ENCODE results near the gene SELENOO. TPM values are rescaled to one million over a fixed set of nuclear protein-coding genes. Genes with fewer than 3 reads are reported as not detected.

SELENOO gene
- total and polyA plus RNA-seq, 4 donors = 15.6 to 30.3 (median 24.1) TPM

GRCh38 chr22:50199829-50200460, 866 bp upstream of the SELENOO start:
- Histone ChIP-seq H3K9ac (ENCODE audit: insufficient read depth in 1 of 2, low read length in 2 of 2) (no peak overlapping the region), H3K36me3 (ENCODE audit: control insufficient read depth in 4 of 4, insufficient read depth in 4 of 4, low read length in 4 of 4) (peaks cover 4 to 35% (median 13%) of the 10 kb centered on the region in 4 donors), H3K4me3 (peak overlapping the region; percentile 71), H3K27me3 (ENCODE audit: control insufficient read depth in 3 of 3, insufficient read depth in 3 of 3, low read length in 2 of 3) (no peaks in the 10 kb centered on the region), H3K27ac (ENCODE audit: low read depth in 1 of 2, low read length in 1 of 2) (no peak overlapping the region), H3K9me3 (ENCODE audit: control insufficient read depth in 4 of 4, insufficient read depth in 3 of 4, low read length in 3 of 4) (no peaks in the 10 kb centered on the region), H3K4me1 (ENCODE audit: control insufficient read depth in 5 of 5, insufficient read depth in 5 of 5, low read length in 5 of 5) (peaks cover 0 to 17% (median 0%) of the 10 kb centered on the region in 5 donors)
- 6 to 9% methylated on average over 33 to 34 of the region's 34 CpGs for WGBS, 2 donors
- DNase-seq (peak in 1 of 3 donors; percentile 26), ATAC-seq (ENCODE audit: insufficient read depth, low FRiP score) (no peak)
- no peak for TF ChIP-seq CTCF (IDR thresholded peaks at IDR 0.05; ENCODE audit: control extremely low read depth, extremely low read depth)

DNA sequence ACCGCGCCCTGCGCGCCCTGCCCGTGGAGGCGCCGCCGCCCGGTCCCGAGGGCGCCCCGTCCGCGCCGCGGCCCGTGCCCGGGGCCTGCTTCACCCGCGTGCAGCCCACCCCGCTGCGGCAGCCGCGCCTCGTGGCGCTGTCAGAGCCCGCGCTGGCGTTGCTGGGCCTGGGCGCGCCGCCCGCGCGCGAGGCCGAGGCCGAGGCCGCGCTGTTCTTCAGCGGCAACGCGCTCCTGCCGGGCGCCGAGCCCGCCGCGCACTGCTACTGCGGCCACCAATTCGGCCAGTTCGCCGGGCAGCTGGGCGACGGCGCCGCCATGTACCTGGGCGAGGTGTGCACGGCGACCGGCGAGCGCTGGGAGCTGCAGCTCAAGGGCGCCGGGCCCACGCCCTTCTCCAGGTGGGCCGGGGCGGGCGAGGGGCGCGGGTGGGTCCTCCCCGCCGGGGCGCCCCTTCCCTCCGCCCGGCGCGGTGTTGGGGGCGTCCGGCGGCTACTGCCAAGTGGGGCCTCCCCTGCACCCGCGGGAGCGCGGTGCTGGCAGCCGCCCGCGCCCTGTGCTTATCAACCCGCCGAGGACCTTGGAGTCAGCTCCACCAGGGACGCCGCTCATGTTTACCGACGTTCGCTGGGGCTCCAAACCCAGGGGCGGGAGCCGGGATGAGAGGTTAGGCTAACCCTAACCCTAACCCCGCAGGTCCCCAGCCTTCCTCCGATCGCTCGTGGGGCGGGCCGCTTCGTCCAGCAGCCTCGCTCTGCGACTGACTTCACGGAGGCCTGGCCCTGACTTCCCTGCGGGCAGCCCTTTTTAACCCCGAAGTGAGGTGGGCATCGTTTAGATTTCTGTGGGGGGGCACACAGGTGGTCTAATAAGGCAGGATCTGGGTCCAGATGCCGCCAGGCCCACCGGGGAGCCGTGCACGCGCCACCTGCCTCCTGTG, 649 bp downstream of the SELENOO start:
- H3K9me3 ChIP-seq (ENCODE audit: control insufficient read depth in 4 of 4, insufficient read depth in 3 of 4, low read length in 3 of 4) = no peaks in the 10 kb centered on the region
- DNase-seq = peak in 1 of 3 donors; percentile 42
- peaks cover 0 to 17% (median 0%) of the 10 kb centered on the region in 5 donors for H3K4me1 ChIP-seq (ENCODE audit: control insufficient read depth in 5 of 5, insufficient read depth in 5 of 5, low read length in 5 of 5)
- peak overlapping the region; percentile 91 for H3K4me3 ChIP-seq
- WGBS, 2 donors = 2 to 3% methylated on average over 83 to 115 of the region's 115 CpGs
- ATAC-seq (ENCODE audit: insufficient read depth, low FRiP score) = peak; percentile 23
- H3K27me3 ChIP-seq (ENCODE audit: control insufficient read depth in 3 of 3, insufficient read depth in 3 of 3, low read length in 2 of 3) = no peaks in the 10 kb centered on the region
- H3K36me3 ChIP-seq (ENCODE audit: control insufficient read depth in 4 of 4, insufficient read depth in 4 of 4, low read length in 4 of 4) = peaks cover 4 to 31% (median 13%) of the 10 kb centered on the region in 4 donors
- peak overlapping the region in 1 of 2 donors; percentile 42 for H3K9ac ChIP-seq (ENCODE audit: insufficient read depth in 1 of 2, low read length in 2 of 2)
- TF ChIP-seq CTCF (IDR thresholded peaks at IDR 0.05; ENCODE audit: control extremely low read depth, extremely low read depth) = no peak
- H3K27ac ChIP-seq (ENCODE audit: low read depth in 1 of 2, low read length in 1 of 2) = peak overlapping the region; percentile 86 to 88

GRCh38 chr22:50202130-50202666, 1.4 kb downstream of the SELENOO start:
- DNase-seq = no peak
- TF ChIP-seq CTCF (IDR thresholded peaks at IDR 0.05; ENCODE audit: control extremely low read depth, extremely low read depth) = no peak
- 74 to 77% methylated on average over 13 of the region's 13 CpGs for WGBS, 2 donors
- Histone ChIP-seq H3K9me3 (ENCODE audit: control insufficient read depth in 4 of 4, insufficient read depth in 3 of 4, low read length in 3 of 4) (no peaks in the 10 kb centered on the region), H3K27me3 (ENCODE audit: control insufficient read depth in 3 of 3, insufficient read depth in 3 of 3, low read length in 2 of 3) (no peaks in the 10 kb centered on the region), H3K36me3 (ENCODE audit: control insufficient read depth in 4 of 4, insufficient read depth in 4 of 4, low read length in 4 of 4) (peaks cover 4 to 30% (median 15%) of the 10 kb centered on the region in 4 donors), H3K4me1 (ENCODE audit: control insufficient read depth in 5 of 5, insufficient read depth in 5 of 5, low read length in 5 of 5) (peaks cover 0 to 17% (median 0%) of the 10 kb centered on the region in 5 donors), H3K27ac (ENCODE audit: low read depth in 1 of 2, low read length in 1 of 2) (no peak overlapping the region), H3K4me3 (peak overlapping the region; percentile 91), H3K9ac (ENCODE audit: insufficient read depth in 1 of 2, low read length in 2 of 2) (peak overlapping the region in 1 of 2 donors; percentile 42)
- ATAC-seq (ENCODE audit: insufficient read depth, low FRiP score) = no peak

Measured in lung (tissue), 12 donors.